ENCODE measurements around the gene ST6GALNAC2.
"Not testable (repeated sequence)": the region's sequence is repeated elsewhere in the genome, so short reads cannot be mapped to it uniquely, and the experiment has no call there.

The ST6GALNAC2 gene

GRCh38 chr17:76560877-76561221 is 24.8 kb downstream of the ST6GALNAC2 start:
- DNase-seq (ENCODE audit: low read depth): no peak
- H3K4me3 ChIP-seq (ENCODE audit: low read depth, low read length): no peak overlapping the region
- TF ChIP-seq, protein P1, sequence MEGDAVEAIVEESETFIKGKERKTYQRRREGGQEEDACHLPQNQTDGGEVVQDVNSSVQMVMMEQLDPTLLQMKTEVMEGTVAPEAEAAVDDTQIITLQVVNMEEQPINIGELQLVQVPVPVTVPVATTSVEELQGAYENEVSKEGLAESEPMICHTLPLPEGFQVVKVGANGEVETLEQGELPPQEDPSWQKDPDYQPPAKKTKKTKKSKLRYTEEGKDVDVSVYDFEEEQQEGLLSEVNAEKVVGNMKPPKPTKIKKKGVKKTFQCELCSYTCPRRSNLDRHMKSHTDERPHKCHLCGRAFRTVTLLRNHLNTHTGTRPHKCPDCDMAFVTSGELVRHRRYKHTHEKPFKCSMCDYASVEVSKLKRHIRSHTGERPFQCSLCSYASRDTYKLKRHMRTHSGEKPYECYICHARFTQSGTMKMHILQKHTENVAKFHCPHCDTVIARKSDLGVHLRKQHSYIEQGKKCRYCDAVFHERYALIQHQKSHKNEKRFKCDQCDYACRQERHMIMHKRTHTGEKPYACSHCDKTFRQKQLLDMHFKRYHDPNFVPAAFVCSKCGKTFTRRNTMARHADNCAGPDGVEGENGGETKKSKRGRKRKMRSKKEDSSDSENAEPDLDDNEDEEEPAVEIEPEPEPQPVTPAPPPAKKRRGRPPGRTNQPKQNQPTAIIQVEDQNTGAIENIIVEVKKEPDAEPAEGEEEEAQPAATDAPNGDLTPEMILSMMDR (IDR thresholded peaks at IDR 0.05; ENCODE audit: low read depth, low read length, missing control alignments): no peak

GRCh38 chr17:76560036-76560876 is 25.4 kb downstream of the ST6GALNAC2 start:
- peak overlapping the region; percentile 98; the same call in 1 of the 2 replicates for H3K4me3 ChIP-seq (ENCODE audit: low read depth, low read length)
- TF ChIP-seq, protein P1 (IDR thresholded peaks at IDR 0.05; ENCODE audit: low read depth, low read length, missing control alignments): no peak
- DNase-seq (ENCODE audit: low read depth): no peak

GRCh38 chr17:76559460-76559859 is 26.2 kb downstream of the ST6GALNAC2 start:
- not testable (repeated sequence) for DNase-seq (ENCODE audit: low read depth)
- peak overlapping the region; percentile 98 for H3K4me3 ChIP-seq (ENCODE audit: low read depth, low read length)

- DNase-seq (ENCODE audit: low read depth): no peak
Observed at GRCh38 chr17:76558198-76559095, 27.2 kb downstream of the ST6GALNAC2 start.

DNA sequence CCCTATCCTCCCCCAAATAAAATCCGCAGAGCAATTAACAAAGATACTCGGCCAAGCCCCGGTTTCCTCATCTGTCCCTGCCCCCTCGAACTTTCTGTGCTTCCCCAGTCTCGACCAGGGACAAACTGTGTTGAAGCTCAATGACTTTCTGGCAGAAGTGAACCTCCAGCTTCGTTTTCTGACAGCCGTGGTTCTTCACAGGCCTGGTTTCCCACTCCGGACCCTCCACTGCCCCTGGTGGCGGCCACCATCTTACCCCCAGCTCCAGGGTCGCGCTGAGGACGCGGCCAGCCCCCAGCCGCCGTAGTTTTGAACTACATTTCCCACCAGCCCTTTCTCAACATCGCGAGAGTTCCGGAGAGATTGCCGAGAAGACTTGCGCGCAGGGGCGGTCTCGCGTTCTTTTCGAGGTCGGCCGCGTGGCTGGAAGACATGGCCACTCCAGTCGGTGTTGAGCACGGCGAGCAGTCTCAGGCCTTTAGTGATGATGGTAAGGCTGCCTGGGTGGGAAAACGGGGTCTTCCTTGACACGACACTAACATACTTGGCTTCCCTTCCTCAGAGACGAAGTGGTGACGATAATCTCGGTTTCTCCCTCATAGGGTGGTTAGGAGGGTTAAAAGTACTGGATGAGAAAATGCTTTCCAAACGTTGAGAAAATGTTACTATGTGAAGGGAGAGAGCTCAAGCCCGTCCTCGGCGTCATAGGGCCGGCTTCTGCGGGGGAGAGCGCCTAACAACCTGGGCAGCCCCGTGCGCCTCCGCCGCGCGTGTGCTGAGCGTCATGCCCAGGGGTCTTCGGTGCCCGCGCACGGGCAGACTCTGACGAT is 28.1 kb downstream of the ST6GALNAC2 start:
- peak overlapping the region; percentile 98 for H3K4me3 ChIP-seq (ENCODE audit: low read depth, low read length)
- DNase-seq (ENCODE audit: low read depth): peak; percentile 91
- TF ChIP-seq, protein P1 (IDR thresholded peaks at IDR 0.05; ENCODE audit: low read depth, low read length, missing control alignments): peak; percentile 73

More at GRCh38 chr17:76558198-76559095, 27.2 kb downstream of the ST6GALNAC2 start:
- peak overlapping the region; percentile 98 for H3K4me3 ChIP-seq (ENCODE audit: low read depth, low read length)
- TF ChIP-seq, protein P1 (IDR thresholded peaks at IDR 0.05; ENCODE audit: low read depth, low read length, missing control alignments): peak; percentile 42

- H3K4me3 ChIP-seq (ENCODE audit: low read depth, low read length): peak overlapping the region; percentile 98
- TF ChIP-seq, protein P1 (IDR thresholded peaks at IDR 0.05; ENCODE audit: low read depth, low read length, missing control alignments): no peak
- no peak for DNase-seq (ENCODE audit: low read depth)
Observed at GRCh38 chr17:76556765-76557367, 28.8 kb downstream of the ST6GALNAC2 start.
